SK-N-SH (cell line): Measurements from ENCODE around the gene SLC1A1. TPM values are rescaled to one million over a fixed set of nuclear protein-coding genes. Genes with fewer than 3 reads are reported as not detected.

Source experiments
- CTCF ChIA-PET: fragments of 300-600, 350-600 bp; formaldehyde crosslinking; extraction: SDS; loops from one replicate; lab custom pipeline; 2021; lab: Yijun Ruan, JAX
- POLR2A ChIA-PET: fragments of 350-600 bp; sonication (Branson Sonifier 250); formaldehyde crosslinking; extraction: SDS; loops from one replicate; lab custom pipeline; 2020; ENCODE audit warnings: antibody characterized with exemption, inconsistent platforms; lab: Yijun Ruan, JAX
- DNase-seq: peaks from one replicate; pipeline ENCODE4 v3.0.0; 2012
- H2AFZ ChIP-seq: fragments of 200-600 bp; sonication (generic); 2 replicates; pipeline ENCODE4 v1.8.1; 2016; ENCODE audit warnings: antibody characterized with exemption, mild to moderate bottlenecking, low read depth
- H3F3A ChIP-seq: fragments of 200-600 bp; sonication (generic); replicated peaks from 2 replicates; pipeline ENCODE3; 2016; ENCODE audit warnings: antibody characterized with exemption, mild to moderate bottlenecking; ENCODE audit not compliant: insufficient read depth
- H3K27ac ChIP-seq, 2 experiments: fragments of 200-500 bp in 1 of 2; fragments of 200-600 bp in 1 of 2; sonication (Bioruptor generic) in 1 of 2; sonication (generic), shearing (Covaris generic) in 1 of 2; 2 replicates each; pipeline versions ENCODE4 v1.5.1 to v1.6.1; 2014 to 2016; ENCODE audit warnings: low read depth in 2 of 2, inconsistent platforms in 1 of 2, low read length in 1 of 2, mild to moderate bottlenecking in 1 of 2, mixed read lengths in 1 of 2
- H3K27me3 ChIP-seq: fragments of 200-600 bp; sonication (generic), shearing (Covaris generic); 2 replicates; pipeline ENCODE4 v1.6.1; 2016; ENCODE audit warnings: mixed run types; ENCODE audit not compliant: insufficient read depth
- H3K36me3 ChIP-seq, 2 experiments: fragments of 200-500 bp in 1 of 2; fragments of 200-600 bp in 1 of 2; sonication (Bioruptor generic) in 1 of 2; sonication (generic) in 1 of 2; replicated peaks in 1 of 2; 2 replicates each; pipeline versions ENCODE3 to v1.5.1; 2014 to 2016; ENCODE audit warnings: low read length in 1 of 2, mild to moderate bottlenecking in 1 of 2; ENCODE audit not compliant: insufficient read depth in 2 of 2, control insufficient read depth in 1 of 2
- H3K4me1 ChIP-seq, 2 experiments: fragments of 200-500 bp in 1 of 2; fragments of 200-600 bp in 1 of 2; sonication (Bioruptor generic) in 1 of 2; sonication (generic), shearing (Covaris generic) in 1 of 2; 2 replicates each; pipeline versions ENCODE4 v1.5.1 to v1.6.1; 2014 to 2016; ENCODE audit warnings: low read depth in 1 of 2, low read length in 1 of 2, mixed run types in 1 of 2; ENCODE audit not compliant: insufficient read depth in 2 of 2, control insufficient read depth in 1 of 2
- H3K4me2 ChIP-seq: fragments of 200-600 bp; sonication (generic), shearing (Covaris generic); 2 replicates; pipeline ENCODE4 v1.6.1; 2017; ENCODE audit warnings: mixed run types
- H3K4me3 ChIP-seq, 2 experiments: fragments of 200-500 bp in 1 of 2; fragments of 200-600 bp in 1 of 2; sonication (Bioruptor generic) in 1 of 2; sonication (generic), shearing (Covaris generic) in 1 of 2; 2 replicates each; pipeline versions ENCODE4 v1.5.1 to v1.8.1; 2014 to 2016; ENCODE audit warnings: low read depth in 2 of 2, inconsistent platforms in 1 of 2, low read length in 1 of 2, mild to moderate bottlenecking in 1 of 2, mixed read lengths in 1 of 2, moderate library complexity in 1 of 2
- H3K79me2 ChIP-seq: fragments of 200-600 bp; sonication (generic); 2 replicates; pipeline ENCODE4 v1.8.1; 2017; ENCODE audit warnings: mild to moderate bottlenecking; ENCODE audit not compliant: insufficient read depth
- H3K9ac ChIP-seq: fragments of 200-600 bp; sonication (generic); 2 replicates; pipeline ENCODE4 v1.6.1; 2017; ENCODE audit warnings: mixed run types
- H3K9me2 ChIP-seq: fragments of 200-600 bp; sonication (generic); 2 replicates; pipeline ENCODE4 v1.6.1; 2017; ENCODE audit warnings: mixed run types
- H3K9me3 ChIP-seq: fragments of 200-600 bp; sonication (generic); 2 replicates; pipeline ENCODE4 v1.6.1; 2017; ENCODE audit warnings: mixed run types, mild to moderate bottlenecking, moderate library complexity
- H4K20me1 ChIP-seq: fragments of 200-600 bp; sonication (generic); 2 replicates; pipeline ENCODE4 v1.6.1; 2017; ENCODE audit warnings: mild to moderate bottlenecking, mixed run types; ENCODE audit not compliant: insufficient read depth
- EZH2phosphoT487 ChIP-seq: fragments of 200-600 bp; sonication (generic); IDR thresholded peaks from 2 replicates; pipeline ENCODE4 v1.6.1; 2017; ENCODE audit warnings: low read depth, mixed run types, mild to moderate bottlenecking, antibody characterized with exemption, moderate library complexity, borderline replicate concordance
- GATA2 ChIP-seq: sonication (generic); formaldehyde crosslinking; IDR thresholded peaks from 2 replicates; pipeline ENCODE4 v1.5.0; 2020; ENCODE audit warnings: mild to moderate bottlenecking, missing genetic modification reagents
- RAD21 ChIP-seq: IDR thresholded peaks from 2 replicates; pipeline ENCODE4 v1.6.1; 2012; ENCODE audit warnings: mild to moderate bottlenecking, low read length
- RFX5 ChIP-seq: IDR thresholded peaks from 2 replicates; pipeline ENCODE4 v1.6.1; 2012; ENCODE audit warnings: mild to moderate bottlenecking, improper control_type of control experiment, low read length
- SMC3 ChIP-seq: IDR thresholded peaks from 2 replicates; pipeline ENCODE4 v1.6.1; 2012; ENCODE audit warnings: low read depth, low read length, improper control_type of control experiment
- TAF1 ChIP-seq: IDR thresholded peaks from 2 replicates; pipeline ENCODE4 v1.6.1; 2012; ENCODE audit warnings: low read depth, mild to moderate bottlenecking, low read length, moderate library complexity, borderline replicate concordance
- TEAD4 ChIP-seq: IDR thresholded peaks from 2 replicates; pipeline ENCODE4 v1.4.0; 2012; ENCODE audit warnings: mild to moderate bottlenecking, borderline replicate concordance; ENCODE audit not compliant: insufficient read depth
- WGBS: methylation state at CpG from one replicate; pipeline ENCODE4 v1.1.6; 2017; ENCODE audit warnings: low lambda C conversion rate; 5-methylcytosine and 5-hydroxymethylcytosine counted together
- polyA plus RNA-seq, 3 experiments: library from polyadenylated mRNA; depleted of rRNA; stranded (reverse); fragments of >200 nt; gene quantifications; 2 replicates each; pipeline ENCODE4 v1.2.3, GENCODE V29; 2012
- TF ChIP-seq, protein P1 (sequence below): IDR thresholded peaks from 2 replicates; pipeline ENCODE4 v1.4.0; 2012; ENCODE audit warnings: low read depth, borderline replicate concordance
- TF ChIP-seq, protein P2 (sequence below): IDR thresholded peaks from 2 replicates; pipeline ENCODE4 v1.6.1; 2012; ENCODE audit warnings: mild to moderate bottlenecking, low read depth, low read length, moderate library complexity
- TF ChIP-seq, protein P3 (sequence below): fragments of 200-600 bp; sonication (generic); IDR thresholded peaks from 2 replicates; pipeline ENCODE4 v1.6.1; 2017; ENCODE audit warnings: antibody characterized with exemption, mild to moderate bottlenecking, moderate library complexity
- TF ChIP-seq, protein P4 (sequence below): IDR thresholded peaks from 2 replicates; pipeline ENCODE4 v1.4.0; 2012; ENCODE audit warnings: low read depth, borderline replicate concordance
- TF ChIP-seq, protein P5 (sequence below): fragments of 150-350 bp; IDR thresholded peaks from 2 replicates; pipeline ENCODE4 v1.6.1; 2017; ENCODE audit warnings: antibody characterized with exemption, low read length, low read depth, borderline replicate concordance
- TF ChIP-seq, protein P6 (sequence below): IDR thresholded peaks from 2 replicates; pipeline ENCODE4; 2012

Gene SLC1A1
- polyA plus RNA-seq, 1 of the 3 experiments (the other 2 are of a cell fraction), result 0.23 TPM

DNA sequence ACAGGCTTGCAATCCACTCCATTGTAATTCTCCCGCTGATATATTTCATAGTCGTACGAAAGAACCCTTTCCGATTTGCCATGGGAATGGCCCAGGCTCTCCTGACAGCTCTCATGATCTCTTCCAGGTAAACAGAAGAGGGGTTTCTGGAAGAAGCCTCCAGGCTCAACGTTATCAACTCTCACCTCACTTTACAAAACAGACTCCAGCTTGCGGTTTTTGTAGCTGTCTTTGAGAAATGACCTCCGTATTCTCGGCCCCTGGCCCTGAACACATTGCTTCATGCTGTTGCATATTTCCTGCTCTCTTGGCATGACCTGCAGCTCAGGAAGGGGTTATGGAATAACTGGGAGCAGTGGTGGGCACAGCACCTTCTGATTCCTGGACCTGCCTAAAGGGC lies 85.7 kb downstream of the SLC1A1 start:
- Histone ChIP-seq H3K9me3 (no peaks in the 10 kb centered on the region), H3K27me3 (no peaks in the 10 kb centered on the region), H3K4me2 (no peak overlapping the region), H3K4me3 (no peak overlapping the region), H3K4me1 (peaks cover 2 to 7% of the 10 kb centered on the region in 2 experiments; a peak in 2 of 4 replicates), H3K9ac (no peak overlapping the region), H4K20me1 (no peaks in the 10 kb centered on the region), H2AFZ (no peak overlapping the region), H3K79me2 (no peaks in the 10 kb centered on the region), H3K36me3 (no peaks in the 10 kb centered on the region), H3K27ac (no peak overlapping the region), H3K9me2 (no peaks in the 10 kb centered on the region), H3F3A (no peaks in the 10 kb centered on the region)
- ChIA-PET POLR2A (no interaction called here), CTCF (no interaction called here)
- TF ChIP-seq, protein P1, sequence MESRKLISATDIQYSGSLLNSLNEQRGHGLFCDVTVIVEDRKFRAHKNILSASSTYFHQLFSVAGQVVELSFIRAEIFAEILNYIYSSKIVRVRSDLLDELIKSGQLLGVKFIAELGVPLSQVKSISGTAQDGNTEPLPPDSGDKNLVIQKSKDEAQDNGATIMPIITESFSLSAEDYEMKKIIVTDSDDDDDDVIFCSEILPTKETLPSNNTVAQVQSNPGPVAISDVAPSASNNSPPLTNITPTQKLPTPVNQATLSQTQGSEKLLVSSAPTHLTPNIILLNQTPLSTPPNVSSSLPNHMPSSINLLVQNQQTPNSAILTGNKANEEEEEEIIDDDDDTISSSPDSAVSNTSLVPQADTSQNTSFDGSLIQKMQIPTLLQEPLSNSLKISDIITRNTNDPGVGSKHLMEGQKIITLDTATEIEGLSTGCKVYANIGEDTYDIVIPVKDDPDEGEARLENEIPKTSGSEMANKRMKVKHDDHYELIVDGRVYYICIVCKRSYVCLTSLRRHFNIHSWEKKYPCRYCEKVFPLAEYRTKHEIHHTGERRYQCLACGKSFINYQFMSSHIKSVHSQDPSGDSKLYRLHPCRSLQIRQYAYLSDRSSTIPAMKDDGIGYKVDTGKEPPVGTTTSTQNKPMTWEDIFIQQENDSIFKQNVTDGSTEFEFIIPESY, result no peak
- TF ChIP-seq, protein P2, sequence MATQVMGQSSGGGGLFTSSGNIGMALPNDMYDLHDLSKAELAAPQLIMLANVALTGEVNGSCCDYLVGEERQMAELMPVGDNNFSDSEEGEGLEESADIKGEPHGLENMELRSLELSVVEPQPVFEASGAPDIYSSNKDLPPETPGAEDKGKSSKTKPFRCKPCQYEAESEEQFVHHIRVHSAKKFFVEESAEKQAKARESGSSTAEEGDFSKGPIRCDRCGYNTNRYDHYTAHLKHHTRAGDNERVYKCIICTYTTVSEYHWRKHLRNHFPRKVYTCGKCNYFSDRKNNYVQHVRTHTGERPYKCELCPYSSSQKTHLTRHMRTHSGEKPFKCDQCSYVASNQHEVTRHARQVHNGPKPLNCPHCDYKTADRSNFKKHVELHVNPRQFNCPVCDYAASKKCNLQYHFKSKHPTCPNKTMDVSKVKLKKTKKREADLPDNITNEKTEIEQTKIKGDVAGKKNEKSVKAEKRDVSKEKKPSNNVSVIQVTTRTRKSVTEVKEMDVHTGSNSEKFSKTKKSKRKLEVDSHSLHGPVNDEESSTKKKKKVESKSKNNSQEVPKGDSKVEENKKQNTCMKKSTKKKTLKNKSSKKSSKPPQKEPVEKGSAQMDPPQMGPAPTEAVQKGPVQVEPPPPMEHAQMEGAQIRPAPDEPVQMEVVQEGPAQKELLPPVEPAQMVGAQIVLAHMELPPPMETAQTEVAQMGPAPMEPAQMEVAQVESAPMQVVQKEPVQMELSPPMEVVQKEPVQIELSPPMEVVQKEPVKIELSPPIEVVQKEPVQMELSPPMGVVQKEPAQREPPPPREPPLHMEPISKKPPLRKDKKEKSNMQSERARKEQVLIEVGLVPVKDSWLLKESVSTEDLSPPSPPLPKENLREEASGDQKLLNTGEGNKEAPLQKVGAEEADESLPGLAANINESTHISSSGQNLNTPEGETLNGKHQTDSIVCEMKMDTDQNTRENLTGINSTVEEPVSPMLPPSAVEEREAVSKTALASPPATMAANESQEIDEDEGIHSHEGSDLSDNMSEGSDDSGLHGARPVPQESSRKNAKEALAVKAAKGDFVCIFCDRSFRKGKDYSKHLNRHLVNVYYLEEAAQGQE, result no peak
- TF ChIP-seq, protein P3, sequence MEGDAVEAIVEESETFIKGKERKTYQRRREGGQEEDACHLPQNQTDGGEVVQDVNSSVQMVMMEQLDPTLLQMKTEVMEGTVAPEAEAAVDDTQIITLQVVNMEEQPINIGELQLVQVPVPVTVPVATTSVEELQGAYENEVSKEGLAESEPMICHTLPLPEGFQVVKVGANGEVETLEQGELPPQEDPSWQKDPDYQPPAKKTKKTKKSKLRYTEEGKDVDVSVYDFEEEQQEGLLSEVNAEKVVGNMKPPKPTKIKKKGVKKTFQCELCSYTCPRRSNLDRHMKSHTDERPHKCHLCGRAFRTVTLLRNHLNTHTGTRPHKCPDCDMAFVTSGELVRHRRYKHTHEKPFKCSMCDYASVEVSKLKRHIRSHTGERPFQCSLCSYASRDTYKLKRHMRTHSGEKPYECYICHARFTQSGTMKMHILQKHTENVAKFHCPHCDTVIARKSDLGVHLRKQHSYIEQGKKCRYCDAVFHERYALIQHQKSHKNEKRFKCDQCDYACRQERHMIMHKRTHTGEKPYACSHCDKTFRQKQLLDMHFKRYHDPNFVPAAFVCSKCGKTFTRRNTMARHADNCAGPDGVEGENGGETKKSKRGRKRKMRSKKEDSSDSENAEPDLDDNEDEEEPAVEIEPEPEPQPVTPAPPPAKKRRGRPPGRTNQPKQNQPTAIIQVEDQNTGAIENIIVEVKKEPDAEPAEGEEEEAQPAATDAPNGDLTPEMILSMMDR, result no peak
- DNase-seq, result no peak
- 74% methylated on average over 8 of the region's 8 CpGs for WGBS

DNA sequence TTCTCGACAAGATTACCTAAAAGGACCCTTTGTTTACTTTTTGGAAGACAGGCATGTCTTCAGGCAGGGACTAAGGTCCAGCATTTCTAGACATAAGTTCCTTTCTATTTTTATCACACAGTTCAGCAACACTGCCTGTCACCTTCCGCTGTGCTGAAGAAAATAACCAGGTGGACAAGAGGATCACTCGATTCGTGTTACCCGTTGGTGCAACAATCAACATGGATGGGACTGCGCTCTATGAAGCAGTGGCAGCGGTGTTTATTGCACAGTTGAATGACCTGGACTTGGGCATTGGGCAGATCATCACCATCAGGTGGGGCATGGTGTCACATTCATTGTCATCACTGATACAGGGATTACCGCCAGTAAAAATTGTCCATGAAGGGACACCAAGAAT lies 86.2 kb downstream of the SLC1A1 start:
- Histone ChIP-seq H3K79me2 (no peaks in the 10 kb centered on the region), H3F3A (no peaks in the 10 kb centered on the region), H3K27me3 (no peaks in the 10 kb centered on the region), H3K36me3 (no peaks in the 10 kb centered on the region), H3K4me1 (peaks cover 2 to 7% of the 10 kb centered on the region in 2 experiments; a peak in 2 of 4 replicates), H3K4me3 (no peak overlapping the region), H3K27ac (no peak overlapping the region), H3K9ac (no peak overlapping the region), H3K9me3 (no peaks in the 10 kb centered on the region), H4K20me1 (no peaks in the 10 kb centered on the region), H2AFZ (no peak overlapping the region), H3K9me2 (no peaks in the 10 kb centered on the region), H3K4me2 (no peak overlapping the region)
- POLR2A ChIA-PET, result no interaction called here
- WGBS, result 79% methylated on average over 8 of the region's 8 CpGs
- no peak for DNase-seq
- CTCF ChIA-PET, result no interaction called here
- no peak for TF ChIP-seq SMC3
- TF ChIP-seq TAF1, result no peak
- TF ChIP-seq, protein P4, sequence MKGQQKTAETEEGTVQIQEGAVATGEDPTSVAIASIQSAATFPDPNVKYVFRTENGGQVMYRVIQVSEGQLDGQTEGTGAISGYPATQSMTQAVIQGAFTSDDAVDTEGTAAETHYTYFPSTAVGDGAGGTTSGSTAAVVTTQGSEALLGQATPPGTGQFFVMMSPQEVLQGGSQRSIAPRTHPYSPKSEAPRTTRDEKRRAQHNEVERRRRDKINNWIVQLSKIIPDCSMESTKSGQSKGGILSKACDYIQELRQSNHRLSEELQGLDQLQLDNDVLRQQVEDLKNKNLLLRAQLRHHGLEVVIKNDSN, result no peak
- TF ChIP-seq, protein P5, sequence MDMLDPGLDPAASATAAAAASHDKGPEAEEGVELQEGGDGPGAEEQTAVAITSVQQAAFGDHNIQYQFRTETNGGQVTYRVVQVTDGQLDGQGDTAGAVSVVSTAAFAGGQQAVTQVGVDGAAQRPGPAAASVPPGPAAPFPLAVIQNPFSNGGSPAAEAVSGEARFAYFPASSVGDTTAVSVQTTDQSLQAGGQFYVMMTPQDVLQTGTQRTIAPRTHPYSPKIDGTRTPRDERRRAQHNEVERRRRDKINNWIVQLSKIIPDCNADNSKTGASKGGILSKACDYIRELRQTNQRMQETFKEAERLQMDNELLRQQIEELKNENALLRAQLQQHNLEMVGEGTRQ, result no peak
- no peak for TF ChIP-seq TEAD4
- TF ChIP-seq GATA2, result no peak
- no peak for TF ChIP-seq EZH2phosphoT487
- TF ChIP-seq, protein P6, sequence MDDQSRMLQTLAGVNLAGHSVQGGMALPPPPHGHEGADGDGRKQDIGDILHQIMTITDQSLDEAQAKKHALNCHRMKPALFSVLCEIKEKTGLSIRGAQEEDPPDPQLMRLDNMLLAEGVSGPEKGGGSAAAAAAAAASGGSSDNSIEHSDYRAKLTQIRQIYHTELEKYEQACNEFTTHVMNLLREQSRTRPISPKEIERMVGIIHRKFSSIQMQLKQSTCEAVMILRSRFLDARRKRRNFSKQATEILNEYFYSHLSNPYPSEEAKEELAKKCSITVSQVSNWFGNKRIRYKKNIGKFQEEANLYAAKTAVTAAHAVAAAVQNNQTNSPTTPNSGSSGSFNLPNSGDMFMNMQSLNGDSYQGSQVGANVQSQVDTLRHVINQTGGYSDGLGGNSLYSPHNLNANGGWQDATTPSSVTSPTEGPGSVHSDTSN, result no peak
- TF ChIP-seq RFX5, result no peak
- TF ChIP-seq, protein P3, result no peak
- TF ChIP-seq RAD21, result no peak
